ENCODE measurements around the gene CD300C.

- TF ChIP-seq EZH2 (IDR thresholded peaks at IDR 0.05; ENCODE audit: insufficient read depth, poor library complexity, severe bottlenecking): no peak
- TF ChIP-seq EZH2phosphoT487 (IDR thresholded peaks at IDR 0.05; ENCODE audit: insufficient read depth, low read depth): no peak
Measured at GRCh38 chr17:74566132-74566753, 20.3 kb upstream of the CD300C start.
